NCI-H2196 (cell line): ENCODE data around the gene CEP55.
A peak's percentile ranks its signal among the peaks of the same experiment; 100 is the strongest.

Source experiments
- DNase-seq: peaks from one replicate; lab custom pipeline; 2025; ENCODE audit not compliant: unreplicated experiment; lab: John Stamatoyannopoulos, UW

Gene CEP55

DNA sequence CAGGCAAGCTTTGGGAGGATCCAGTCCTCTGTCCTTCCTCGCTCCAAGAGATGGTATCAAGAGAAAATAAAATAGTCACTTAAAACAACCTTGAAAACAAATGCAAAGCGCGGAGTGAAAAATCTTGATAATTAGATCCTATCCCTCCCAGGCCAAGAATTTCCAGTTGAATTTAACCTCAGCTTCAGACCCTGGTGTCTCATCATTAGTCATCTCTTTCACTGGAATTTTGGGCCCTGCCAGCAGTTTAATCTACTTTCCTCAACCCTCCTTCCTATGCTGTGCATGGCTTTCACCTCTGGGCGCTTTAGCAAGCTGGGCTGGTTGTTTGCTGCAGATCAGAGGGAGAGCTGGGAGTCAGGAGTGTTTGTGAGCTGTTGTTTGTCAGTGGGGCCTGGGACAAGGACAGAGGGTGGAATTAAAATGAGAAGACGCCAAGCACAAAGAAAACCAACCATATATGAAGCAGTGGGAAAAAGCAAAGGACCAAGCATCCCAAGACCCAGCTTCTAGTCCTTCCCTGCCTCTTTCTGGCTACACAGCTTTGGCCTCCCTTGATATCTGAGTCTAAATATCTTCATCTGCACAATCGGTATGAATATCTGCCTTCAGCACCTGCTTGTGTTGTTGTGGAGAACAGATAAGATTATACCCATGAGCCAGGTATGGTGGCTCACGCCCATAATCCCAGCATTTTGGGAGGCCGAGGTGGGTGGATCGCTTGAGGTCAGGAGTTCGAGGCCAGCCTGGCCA, 27.8 kb upstream of the CEP55 start:
- no peak for DNase-seq

DNA sequence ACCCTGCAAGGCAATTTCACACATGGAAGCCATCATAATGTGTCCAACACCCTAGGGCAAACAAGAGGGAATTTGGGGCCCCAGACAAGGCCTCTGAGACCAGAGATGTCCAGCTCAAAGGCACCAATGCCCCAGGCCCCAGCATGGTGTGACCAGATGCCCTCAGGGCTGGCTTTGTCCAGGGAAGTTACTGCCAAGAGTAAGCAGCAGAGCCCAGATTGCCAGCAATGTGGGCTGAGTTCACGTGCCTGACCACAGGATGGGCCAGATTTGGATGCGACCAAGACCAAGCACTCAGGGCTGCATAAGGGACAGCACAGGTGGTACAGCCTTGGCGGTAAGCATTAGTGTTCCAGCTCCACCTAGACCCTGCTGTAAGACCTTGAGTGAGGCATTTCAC, 27.0 kb upstream of the CEP55 start:
- no peak for DNase-seq

DNA sequence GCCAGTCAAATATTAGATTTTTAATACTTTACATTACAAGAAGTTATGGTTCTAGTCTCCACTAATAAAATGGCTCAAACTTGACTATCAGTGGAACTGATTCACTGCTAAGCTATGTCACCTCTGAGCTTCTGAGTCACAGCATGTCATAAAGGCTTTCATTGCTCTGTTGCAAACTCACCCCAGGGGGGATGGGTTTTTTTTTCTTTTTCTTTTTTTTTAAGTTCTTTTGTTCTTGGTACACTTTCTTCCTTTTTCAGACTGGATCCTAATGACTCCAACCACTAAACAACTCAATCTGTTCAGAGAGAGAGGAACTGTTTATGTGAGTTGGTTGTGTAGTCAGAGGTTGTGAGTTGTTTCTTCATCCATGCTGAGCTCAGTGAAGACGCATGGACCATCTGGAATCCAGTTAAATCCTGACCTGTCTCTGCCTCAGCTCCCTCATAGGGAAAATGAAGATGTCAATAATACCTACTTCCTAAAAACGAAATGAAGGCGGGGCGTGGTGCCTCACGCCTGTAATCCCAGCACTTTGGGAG, 25.2 kb upstream of the CEP55 start:
- DNase-seq: no peak

DNA sequence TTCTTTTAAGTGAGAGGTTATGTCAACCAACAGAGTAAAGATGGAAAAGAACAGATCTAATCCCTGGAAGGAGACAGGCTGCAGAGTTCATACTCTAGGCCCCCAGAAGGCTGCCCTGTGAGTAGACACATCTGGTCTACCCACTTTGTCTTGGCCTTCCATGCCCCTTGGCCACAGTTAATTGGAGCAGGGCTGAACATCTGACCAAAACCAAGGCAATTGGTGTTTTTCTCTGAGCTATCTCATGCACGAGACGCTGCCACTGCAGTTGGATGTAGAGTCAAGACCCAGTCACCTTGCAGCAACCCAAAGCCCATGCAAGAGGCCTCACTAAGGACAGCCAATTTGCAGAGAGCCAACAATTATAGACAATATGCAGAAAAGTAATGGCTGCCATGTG, 23.3 kb upstream of the CEP55 start:
- DNase-seq: no peak

DNA sequence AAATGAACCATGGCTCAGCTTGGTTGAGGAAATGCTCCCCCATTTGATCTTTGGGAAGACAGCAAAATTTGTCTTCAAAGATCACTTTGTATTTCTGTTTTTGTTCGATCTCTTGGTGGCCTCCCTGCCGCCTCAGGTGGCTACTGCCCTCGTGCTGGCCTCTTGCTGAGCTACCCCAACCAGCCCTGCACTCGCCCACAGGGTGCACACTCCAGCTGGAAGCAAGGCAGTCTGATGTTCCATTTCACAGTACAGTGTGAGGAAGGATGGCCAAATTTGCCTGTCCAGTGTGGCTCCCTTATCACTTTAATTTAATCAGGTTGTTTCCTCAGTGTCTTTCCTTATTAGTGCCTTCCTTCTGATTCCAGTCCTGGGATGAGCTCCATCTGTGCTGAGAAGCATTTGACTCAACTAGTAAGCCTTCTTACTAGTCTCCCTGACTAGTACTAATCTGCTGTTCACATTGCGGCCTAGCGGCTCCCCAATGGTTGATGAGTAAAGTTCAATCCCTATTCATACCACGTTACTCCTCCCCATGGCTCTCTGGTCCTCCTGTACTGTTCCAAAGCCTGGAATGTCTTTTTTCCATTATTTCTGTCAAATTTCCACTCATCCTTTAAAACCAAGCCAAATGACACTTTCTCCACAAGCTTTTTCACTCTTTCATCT, 22.5 kb upstream of the CEP55 start:
- DNase-seq: no peak

DNA sequence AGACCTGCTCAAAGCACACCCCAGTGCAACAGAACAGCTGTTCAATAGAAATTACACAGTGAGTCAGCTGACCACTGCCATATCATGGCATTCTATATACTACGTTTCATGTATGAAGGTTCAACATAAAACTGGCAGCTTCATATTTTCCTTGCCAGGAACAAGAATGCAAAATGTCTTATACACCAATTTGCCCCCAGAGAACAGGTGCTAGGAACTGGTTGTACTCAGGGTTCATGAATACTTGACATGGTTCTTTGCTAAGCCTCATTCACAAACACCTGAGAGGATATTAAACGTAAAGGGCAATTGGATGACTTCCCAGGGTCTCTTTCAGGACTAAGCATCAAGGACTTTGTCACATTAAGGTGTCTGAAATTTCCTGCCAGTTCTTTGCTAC, 21.2 kb upstream of the CEP55 start:
- no peak for DNase-seq

DNA sequence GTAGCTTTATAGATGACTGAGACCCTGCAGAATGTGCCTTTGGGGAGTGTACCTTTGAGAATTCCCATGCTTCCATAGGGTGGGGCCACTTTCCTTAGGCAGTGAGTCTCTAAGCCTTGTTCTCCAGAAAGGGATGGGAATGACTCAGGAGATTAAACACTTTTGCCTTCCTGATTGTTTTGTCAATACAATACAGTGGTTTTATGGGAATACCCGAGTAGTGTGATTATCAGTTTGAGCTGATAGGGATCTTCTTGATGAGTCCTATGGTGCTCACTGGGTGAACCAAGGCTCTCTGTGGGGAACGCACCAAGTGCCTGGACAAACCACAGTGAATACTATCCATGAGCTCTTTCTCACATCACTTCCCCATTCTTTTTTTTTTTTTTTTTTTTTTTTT, 20.5 kb upstream of the CEP55 start:
- no peak for DNase-seq

DNA sequence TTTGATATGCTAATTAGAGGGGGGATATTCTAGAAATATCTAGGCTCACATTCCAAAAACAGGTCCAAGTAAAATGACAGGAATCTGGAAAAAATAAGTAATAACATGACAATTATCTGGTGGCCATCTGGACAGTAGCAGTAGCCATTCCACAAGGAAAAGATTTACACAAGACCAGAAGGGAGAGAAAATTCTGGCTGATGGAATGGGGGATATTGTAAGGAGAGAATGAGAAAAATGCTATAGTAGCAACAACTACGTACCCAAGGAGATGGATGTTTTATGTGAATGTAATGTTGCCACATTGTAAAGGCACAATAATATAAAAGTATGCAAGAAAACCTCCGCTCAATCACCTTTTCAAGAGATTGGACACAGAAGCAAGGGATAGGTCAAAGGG, 19.7 kb upstream of the CEP55 start:
- no peak for DNase-seq

DNA sequence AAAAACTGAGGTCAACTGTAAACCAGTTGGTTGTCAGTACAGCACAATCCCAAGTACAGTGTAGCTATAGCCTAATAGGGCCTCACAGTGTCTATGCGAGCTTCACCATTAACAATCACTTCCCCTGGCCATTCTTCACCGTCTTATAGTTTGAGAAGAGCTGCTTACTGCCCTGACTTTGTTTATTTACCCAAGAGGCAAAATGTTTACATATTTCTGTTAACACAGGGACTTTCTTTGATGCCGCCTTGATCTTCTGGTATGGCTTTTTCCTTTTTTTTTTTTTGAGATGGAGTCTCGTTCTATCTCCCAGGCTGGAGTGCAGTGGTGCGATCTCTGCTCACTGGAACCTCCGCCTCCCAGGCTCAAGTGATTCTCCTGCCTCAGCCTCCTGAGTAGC, 17.5 kb upstream of the CEP55 start:
- DNase-seq: no peak

DNA sequence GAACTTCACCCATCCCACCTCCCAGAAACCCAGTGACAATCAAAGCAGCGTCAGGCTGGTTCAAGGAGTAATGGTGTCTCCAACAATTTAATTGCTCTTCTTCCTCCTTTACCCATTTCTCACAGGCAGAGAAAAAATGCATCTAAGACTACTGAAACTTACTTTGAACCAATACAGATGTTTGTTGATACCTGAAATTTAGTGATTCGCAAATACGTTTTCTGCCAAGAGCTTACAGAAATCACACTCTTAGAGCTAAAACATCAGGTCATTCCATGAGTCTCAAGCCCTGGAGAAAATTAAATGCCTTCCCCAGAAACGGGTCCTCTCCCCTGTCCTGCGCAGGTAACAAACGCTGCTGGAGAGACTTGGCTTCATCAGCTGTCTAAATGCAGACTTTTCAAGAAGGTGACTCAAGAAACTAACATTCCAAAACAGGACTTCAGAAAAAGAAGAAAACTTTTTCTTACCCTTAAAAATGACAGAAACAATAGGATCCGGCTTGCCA, 14.7 kb upstream of the CEP55 start:
- DNase-seq: no peak

DNA sequence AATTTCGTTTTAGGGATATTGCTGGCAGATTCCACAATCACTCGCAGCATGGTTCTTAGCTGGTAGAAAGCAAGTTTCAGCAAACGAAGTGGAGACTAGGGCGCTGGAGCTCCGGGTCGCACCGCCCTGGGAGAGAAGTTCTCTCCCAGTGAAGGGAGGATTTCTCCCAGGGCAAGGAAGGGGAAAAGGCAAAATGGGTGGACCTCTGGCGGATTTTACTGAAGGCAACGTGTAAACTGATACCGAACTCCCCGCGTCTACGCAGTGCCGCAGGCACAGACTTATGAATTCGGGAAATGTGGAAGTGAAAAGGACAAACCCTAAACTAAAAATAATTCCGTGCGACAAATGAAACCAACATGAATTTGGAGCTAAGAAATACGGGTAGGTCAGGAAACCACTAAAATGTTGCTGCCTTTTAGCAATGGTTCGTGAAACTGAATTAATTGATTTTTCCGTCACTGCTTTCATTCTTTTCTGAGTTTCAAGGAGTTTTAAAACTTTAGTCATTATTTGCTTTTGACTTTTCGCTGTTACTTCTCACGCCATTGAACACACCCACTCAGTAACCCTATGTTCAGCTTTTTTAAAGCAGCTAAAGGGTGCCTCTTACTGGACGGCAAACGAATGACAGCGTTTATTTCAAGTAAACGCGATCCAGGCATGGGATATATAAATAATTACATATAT, 14.1 kb upstream of the CEP55 start, which contains the start of gene MYOF:
TSS of gene MYOF (minus strand) at position 190 of the 690 bp plus-strand sequence. CDS start at position 50, 140 bp downstream.
- DNase-seq: peak; percentile 63

DNA sequence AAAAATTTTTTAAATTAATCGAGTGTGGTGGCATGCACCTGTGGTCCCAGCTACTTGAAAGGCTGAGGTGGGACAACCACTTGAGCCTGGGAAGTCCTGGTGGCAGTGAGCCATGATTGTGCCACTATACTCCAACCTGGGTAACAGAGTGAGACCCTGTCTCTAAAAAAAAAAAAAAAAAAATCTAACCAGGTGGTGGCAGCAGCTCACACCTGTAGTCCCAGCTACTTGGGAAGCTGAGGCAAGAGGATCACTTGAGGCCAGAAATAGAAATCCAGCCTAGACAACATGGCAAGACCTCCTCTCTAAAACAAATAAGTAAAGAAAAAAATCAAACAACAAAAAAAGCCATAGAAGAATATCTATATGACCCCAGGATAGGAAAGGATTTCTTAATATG, 10.7 kb upstream of the CEP55 start:
- DNase-seq: no peak

DNA sequence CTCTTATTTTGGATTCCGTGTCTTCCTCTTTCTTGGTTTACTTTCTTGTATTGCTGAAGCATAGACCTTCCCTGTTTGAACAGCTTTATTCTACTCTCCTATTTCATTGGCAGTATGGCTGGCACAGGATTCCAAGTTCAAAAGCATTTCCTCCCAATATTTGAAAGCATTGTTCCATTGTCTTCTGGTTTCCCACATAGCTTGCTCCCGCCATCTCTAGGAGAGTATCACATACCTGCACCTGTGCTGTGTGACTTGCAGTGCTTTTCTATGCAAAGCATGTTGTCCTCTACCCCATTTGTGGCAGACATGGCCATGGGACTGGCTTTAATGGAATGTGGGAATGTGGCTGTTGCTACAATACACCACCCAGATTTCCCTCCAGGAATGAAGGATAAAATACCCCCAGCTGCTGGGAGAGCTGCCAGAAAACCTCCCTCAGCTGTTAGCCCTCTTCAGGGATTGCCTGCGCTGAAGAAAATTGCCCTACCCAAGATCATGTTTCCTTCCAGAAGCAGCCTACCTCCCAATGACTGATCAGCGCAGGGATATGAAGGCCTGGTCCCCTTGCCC, 7.4 kb upstream of the CEP55 start:
- DNase-seq: no peak

DNA sequence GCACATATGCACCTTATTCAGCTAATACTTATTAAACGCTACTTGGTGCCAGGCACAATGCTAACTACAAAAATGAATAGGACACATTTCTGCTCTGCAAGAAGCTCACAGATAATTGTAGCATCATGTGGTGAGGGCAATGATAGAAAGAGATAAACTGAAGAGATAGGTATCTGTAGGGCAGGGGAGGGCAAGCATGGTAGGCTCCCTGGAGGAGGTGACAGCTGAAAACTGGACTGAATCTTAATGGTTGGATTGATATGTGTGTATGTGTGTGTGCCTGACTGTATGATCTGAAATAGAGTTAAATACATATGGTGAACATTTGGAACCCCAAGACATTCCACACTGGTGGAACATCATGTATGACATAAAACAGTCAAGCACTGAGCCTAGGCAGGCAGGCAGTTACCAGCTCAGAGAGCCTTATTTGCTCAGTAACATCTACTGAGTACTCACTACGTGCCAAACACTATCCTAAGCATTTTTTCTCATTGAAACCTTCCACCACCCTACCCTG, 4.8 kb upstream of the CEP55 start:
- no peak for DNase-seq

DNA sequence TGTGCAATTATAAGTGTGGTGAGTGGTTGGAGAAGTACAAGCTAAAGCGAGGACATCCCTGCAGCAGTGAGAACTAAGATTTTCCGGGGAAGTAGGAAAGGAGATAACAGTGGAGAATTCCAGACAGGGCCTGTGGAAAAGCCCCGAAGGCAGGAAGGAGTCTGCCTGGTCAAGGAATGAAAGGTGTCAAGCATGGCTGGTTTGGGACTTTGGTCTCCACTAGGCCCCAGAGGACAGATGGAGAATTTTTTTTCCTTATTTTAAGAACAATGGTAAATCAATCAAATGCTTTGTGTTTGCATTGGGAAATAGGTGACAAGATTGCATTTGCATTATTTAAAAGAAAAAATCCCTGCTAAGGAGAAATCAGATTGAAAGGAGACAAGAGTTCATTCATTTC, 3.2 kb upstream of the CEP55 start:
- DNase-seq: no peak

DNA sequence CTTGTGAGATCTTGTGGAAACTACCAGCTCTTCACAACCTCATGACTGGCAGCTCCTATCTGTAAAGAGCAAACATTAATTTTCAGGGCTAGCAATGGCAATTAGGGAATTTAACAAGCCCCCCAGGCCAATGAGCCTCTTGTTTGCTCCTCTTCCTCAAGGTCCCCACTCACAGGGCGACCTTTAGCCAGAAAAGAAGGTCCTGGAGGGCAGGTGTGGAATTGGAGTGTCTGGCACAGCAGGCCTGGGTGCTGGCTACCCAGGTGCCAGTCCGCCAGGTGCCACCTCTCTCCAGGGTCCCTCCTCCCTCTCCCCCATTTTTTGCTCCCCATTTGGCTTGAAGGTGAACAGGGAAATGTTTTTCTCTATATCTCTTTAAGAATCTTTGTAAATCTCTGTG, 1.9 kb upstream of the CEP55 start:
- DNase-seq: no peak

DNA sequence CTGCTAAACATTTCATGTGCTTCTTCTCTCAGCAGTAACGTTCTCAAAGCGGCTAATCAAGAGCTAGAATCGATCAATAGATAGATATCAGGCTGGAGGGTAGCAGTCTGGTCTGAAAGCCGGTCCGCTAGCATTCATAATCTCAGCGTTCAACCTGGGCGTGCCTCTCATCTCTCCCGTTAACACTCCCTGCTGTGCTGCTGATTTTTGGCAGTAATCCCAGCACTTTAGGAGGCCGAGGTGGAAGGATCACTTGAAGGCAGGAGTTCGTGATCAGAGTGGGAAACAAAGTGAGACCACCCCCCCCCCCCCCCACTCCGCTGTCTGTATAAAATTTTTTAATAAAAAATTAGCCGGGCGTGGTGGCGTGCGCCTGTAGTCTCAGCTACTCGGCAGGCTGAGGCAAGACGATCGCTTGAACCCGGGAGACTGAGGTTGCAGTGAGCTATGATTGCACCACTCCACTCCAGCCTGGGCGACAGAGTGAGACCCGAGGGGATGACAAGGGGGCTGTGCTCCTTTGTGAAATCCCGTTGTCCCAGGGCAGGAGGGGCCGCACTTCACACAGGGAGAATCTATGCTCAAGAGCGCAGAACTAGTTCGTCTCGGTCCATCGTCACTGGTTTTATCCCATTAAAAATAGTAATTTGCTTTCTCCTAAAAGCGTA, 624 bp upstream of the CEP55 start:
- DNase-seq: peak; percentile 17

DNA sequence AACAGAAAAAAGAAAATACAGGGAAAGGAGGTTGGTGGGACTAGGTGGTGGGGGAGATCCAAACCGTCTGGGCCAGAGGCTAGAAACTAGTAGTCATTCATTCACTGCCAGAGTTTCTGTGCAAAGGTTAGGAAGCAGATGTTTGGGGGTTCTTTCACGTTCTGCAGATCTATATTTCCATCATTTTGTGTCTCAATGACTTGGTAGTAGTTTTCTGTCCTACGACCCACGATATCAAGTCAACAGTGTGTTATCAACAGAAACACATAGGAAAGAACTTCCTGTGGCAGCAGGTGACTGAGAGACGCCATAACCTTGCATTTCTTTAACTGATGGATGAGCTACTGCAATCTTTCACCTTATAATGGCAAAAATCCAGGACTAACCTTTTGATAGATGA, 1.8 kb downstream of the CEP55 start:
- DNase-seq: no peak

DNA sequence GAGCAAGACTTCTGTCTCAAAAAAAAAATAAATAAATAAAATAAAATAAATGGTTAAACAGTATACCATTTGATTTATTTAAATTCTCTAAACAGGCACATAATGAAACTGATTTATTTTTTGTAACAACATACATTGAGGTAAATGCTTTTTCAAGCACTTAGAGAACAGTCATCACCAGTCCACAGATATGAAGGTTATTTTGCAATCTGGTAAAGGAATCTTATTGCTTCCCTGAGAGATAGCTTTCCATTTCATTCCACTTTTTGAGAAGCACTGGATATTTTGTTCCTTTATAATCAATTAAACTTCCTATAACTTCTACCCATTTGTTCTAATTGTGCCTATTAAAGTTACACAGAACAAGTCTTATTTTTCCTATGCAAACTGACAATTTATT, 5.2 kb downstream of the CEP55 start:
- no peak for DNase-seq

DNA sequence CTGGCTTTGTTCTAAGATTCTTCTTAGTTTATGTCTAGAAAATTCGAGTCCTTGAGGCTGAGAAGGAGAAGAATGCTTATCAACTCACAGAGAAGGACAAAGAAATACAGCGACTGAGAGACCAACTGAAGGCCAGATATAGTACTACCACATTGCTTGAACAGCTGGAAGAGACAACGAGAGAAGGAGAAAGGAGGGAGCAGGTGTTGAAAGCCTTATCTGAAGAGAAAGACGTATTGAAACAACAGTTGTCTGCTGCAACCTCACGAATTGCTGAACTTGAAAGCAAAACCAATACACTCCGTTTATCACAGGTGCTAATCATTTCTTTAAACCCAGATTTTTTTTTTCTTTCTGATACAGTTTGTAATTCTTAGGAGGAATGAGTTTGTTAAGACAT, 6.7 kb downstream of the CEP55 start:
- DNase-seq: no peak

DNA sequence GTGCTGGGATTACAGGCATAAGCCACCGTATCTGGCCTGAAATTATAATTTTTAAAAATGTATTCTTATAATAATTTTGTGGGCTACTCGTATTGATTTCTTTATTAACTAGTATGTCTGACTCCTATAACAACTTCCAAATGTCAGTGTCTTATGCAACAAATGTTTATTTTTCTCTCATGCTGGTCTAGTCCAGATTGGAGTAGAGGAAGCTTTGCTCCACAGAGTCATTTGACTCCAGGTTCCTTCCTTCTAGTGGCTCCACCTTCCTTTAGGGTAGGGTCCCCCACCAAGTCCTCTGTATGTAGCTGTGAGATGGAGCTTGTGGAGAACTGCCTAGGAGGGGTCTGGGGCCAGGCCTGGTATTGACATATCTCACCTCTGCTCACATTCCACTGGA, 8.7 kb downstream of the CEP55 start:
- DNase-seq: no peak
